ENCODE results near the gene TEX13D.

GRCh38 chrX:124369722-124370121 is 37.3 kb downstream of the TEX13D start:
- TF ChIP-seq CTCF (IDR thresholded peaks at IDR 0.05; ENCODE audit: low read length) (no peak), EZH2 (IDR thresholded peaks at IDR 0.05; ENCODE audit: borderline replicate concordance, low read length) (no peak)

All from OCI-LY1 (cell line).